K562 (cell line): ENCODE results near the gene ALG8. TPM values are rescaled to one million over a fixed set of nuclear protein-coding genes. Genes with fewer than 3 reads are reported as not detected.

Experiments used
- ARID3A ChIP-seq: IDR thresholded peaks from 2 replicates; pipeline ENCODE4 v1.6.1; 2012; ENCODE audit warnings: low read depth, low read length, improper control_type of control experiment, borderline replicate concordance
- CEBPB ChIP-seq: fragments of 450-650 bp; IDR thresholded peaks from 2 replicates; pipeline ENCODE4 v1.6.1; 2016; ENCODE audit warnings: missing genetic modification characterization, missing compliant biosample characterization
- CEBPG ChIP-seq, 3 experiments: fragments of 200-800 bp in 1 of 3; sonication (Bioruptor generic) in 1 of 3; sonication (generic) in 1 of 3; formaldehyde crosslinking in 1 of 3; IDR thresholded peaks in 2 of 3; conservative IDR thresholded peaks in 1 of 3; 2 replicates each; pipeline versions ENCODE4 v1.6.1 to v1.8.0; 2016 to 2022; ENCODE audit warnings: missing compliant biosample characterization in 2 of 3, missing genetic modification characterization in 2 of 3, mild to moderate bottlenecking in 1 of 3, missing genetic modification reagents in 1 of 3
- FOSL1 ChIP-seq: fragments of 200-800 bp; sonication (Bioruptor generic); conservative IDR thresholded peaks from 2 replicates; pipeline ENCODE4 v1.6.1; 2016; ENCODE audit warnings: missing genetic modification characterization, missing compliant biosample characterization
- POLR3G ChIP-seq: IDR thresholded peaks from 2 replicates; pipeline ENCODE4 v1.6.1; 2011; ENCODE audit not compliant: insufficient read length, insufficient replicate concordance; ENCODE audit errors: extremely low read depth
- SAFB2 ChIP-seq: fragments of 200-400 bp; formaldehyde crosslinking; IDR thresholded peaks from 2 replicates; pipeline ENCODE4 v1.6.1; 2018; ENCODE audit warnings: borderline replicate concordance, low read length, low read depth, moderate library complexity; ENCODE audit not compliant: severe bottlenecking
- TSHZ1 ChIP-seq: fragments of 250-450 bp; sonication (Bioruptor Pico); IDR thresholded peaks from 2 replicates; pipeline ENCODE4 v1.4.0; 2020; ENCODE audit warnings: mild to moderate bottlenecking, moderate library complexity
- ZBTB17 ChIP-seq: fragments of 450-650 bp; formaldehyde crosslinking; IDR thresholded peaks from 2 replicates; pipeline ENCODE4 v1.4.0; 2020; ENCODE audit warnings: mild to moderate bottlenecking
- ZNF780A ChIP-seq: fragments of 250-450 bp; sonication (Bioruptor Pico); IDR thresholded peaks from 2 replicates; pipeline ENCODE4 v1.5.0; 2021; ENCODE audit warnings: mild to moderate bottlenecking
- polyA plus RNA-seq, 8 experiments: library from polyadenylated mRNA; depleted of rRNA in 4 of 8; stranded (reverse) in 5 of 8; unstranded in 3 of 8; fragments of >200 nt; fragmentation: Nextera tagmentation in 2 of 8; fragmentation: Illumina TruSeq in 1 of 8; extraction: Ambion mirVana in 2 of 8; extraction: Trizol in 1 of 8; gene quantifications; 2 replicates each; pipeline versions ENCODE4 v1.2.1 to v1.2.3, GENCODE V29; 2011 to 2014; ENCODE audit warnings: inconsistent platforms in 1 of 8, missing spikeins in 1 of 8
- total RNA-seq, 7 experiments: library from RNA; depleted of rRNA in 6 of 7; stranded (reverse); fragments of >200 nt in 6 of 7; fragmentation: Illumina TruSeq in 2 of 7; extraction: Trizol in 2 of 7; gene quantifications; 2 replicates each; pipeline versions ENCODE4 v1.2.1 to v1.2.3, GENCODE V29; 2011 to 2021; ENCODE audit warnings: low replicate concordance in 1 of 7
- TF ChIP-seq, protein P1 (sequence below): fragments of 250-450 bp; sonication (Bioruptor Pico); IDR thresholded peaks from 2 replicates; pipeline ENCODE4 v1.9.0; 2021; ENCODE audit warnings: mild to moderate bottlenecking
- TF ChIP-seq, protein P2 (sequence below): fragments of 450-650 bp; conservative IDR thresholded peaks from 2 replicates; pipeline ENCODE4 v1.6.1; 2016; ENCODE audit warnings: missing genetic modification characterization, low read depth, mild to moderate bottlenecking, control low read depth, missing compliant biosample characterization
- TF ChIP-seq, protein P3 (sequence below): sonication (generic); formaldehyde crosslinking; IDR thresholded peaks from 2 replicates; pipeline ENCODE4 v1.8.1; 2023; ENCODE audit warnings: mild to moderate bottlenecking, missing genetic modification reagents

Gene ALG8
- total and polyA plus RNA-seq, 9 of the 15 experiments (the other 6 are each of a cell fraction or from before 2014, with no cell fraction given): 59.3 to 189 (median 106) TPM

DNA sequence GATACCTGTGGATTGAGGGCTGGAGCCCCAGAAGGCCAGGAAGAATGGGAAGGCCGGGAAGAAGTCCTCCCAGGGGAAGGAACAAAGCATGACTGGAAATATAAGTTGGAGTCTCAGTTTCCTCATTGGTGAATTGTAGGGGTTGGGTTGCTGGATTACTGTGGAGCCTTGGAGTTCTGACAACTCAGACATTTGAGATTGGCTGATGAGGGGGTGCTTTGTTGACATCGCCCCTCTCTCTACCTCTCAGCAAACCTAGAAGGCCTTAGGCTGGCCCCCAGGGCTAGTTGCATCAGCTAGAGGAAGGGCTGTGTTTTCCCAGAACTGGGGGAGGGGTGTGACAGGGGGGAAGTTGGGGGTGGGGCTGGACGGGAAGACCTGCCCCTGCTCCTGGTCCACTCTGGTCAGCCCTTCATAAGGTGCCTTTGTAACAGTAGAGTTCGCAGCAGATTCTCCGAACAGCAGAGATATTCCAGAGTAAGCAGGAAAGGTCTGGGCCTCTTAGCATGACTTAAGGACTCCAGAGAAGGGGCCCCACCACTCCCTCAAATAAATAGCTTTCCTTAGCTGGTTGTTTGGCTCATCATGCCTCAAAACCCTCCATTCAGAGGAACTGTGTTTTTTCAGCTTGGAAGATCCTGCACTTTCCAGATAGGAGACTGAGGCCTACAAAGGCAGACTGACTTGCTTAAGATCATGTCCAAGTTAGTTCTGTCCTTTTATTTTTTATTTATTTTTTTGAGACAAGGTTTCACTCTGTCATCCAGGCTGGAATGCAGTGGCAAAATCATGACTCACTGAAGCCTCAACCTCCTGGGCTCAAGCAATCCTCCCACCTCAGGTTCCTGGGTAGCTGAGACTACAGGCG lies 88.2 kb downstream of the ALG8 start (continued):
- peak; percentile 61; the same call in 1 of the 2 replicates for TF ChIP-seq TSHZ1
- no peak for TF ChIP-seq ZNF780A (CRISPR knock-in tag)
- TF ChIP-seq ARID3A: peak; percentile 8; the same call in 1 of the 2 replicates
- TF ChIP-seq, protein P1, sequence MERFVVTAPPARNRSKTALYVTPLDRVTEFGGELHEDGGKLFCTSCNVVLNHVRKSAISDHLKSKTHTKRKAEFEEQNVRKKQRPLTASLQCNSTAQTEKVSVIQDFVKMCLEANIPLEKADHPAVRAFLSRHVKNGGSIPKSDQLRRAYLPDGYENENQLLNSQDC (CRISPR knock-in tag): no peak
- TF ChIP-seq, protein P2, sequence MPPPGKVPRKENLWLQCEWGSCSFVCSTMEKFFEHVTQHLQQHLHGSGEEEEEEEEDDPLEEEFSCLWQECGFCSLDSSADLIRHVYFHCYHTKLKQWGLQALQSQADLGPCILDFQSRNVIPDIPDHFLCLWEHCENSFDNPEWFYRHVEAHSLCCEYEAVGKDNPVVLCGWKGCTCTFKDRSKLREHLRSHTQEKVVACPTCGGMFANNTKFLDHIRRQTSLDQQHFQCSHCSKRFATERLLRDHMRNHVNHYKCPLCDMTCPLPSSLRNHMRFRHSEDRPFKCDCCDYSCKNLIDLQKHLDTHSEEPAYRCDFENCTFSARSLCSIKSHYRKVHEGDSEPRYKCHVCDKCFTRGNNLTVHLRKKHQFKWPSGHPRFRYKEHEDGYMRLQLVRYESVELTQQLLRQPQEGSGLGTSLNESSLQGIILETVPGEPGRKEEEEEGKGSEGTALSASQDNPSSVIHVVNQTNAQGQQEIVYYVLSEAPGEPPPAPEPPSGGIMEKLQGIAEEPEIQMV (tag): 0 out of 2 replicates have a peak, but pooled peaks have one; percentile 44
- no peak for TF ChIP-seq POLR3G
- TF ChIP-seq SAFB2: no peak
- TF ChIP-seq, protein P3, sequence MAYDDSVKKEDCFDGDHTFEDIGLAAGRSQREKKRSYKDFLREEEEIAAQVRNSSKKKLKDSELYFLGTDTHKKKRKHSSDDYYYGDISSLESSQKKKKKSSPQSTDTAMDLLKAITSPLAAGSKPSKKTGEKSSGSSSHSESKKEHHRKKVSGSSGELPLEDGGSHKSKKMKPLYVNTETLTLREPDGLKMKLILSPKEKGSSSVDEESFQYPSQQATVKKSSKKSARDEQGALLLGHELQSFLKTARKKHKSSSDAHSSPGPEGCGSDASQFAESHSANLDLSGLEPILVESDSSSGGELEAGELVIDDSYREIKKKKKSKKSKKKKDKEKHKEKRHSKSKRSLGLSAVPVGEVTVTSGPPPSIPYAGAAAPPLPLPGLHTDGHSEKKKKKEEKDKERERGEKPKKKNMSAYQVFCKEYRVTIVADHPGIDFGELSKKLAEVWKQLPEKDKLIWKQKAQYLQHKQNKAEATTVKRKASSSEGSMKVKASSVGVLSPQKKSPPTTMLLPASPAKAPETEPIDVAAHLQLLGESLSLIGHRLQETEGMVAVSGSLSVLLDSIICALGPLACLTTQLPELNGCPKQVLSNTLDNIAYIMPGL (CRISPR knock-in tag): no peak
- TF ChIP-seq CEBPG (CRISPR knock-in tag; IDR thresholded peaks at IDR 0.05): peak; percentile 89
- TF ChIP-seq CEBPG (tag; conservative IDR thresholded peaks at IDR 0.05 in 1 of 2, IDR thresholded peaks at IDR 0.05 in 1 of 2): peak; percentile 72 to 91; a peak in 3 of 4 replicates
- peak; percentile 66 for TF ChIP-seq FOSL1 (tag)
- TF ChIP-seq ZBTB17 (CRISPR knock-in tag): no peak
- peak; percentile 43; the same call in 1 of the 2 replicates for TF ChIP-seq CEBPB (tag)
